Subcutaneous adipose tissue (tissue), 4 donors: ENCODE measurements around the gene ANKRD34A. TPM values are rescaled to one million over a fixed set of nuclear protein-coding genes. Genes with fewer than 3 reads are reported as not detected.

ENCODE experiments used
- total RNA-seq, 4 donors: library from RNA; depleted of rRNA; stranded (reverse); fragments of >200 nt; gene quantifications; one replicate each; pipeline ENCODE4 v1.1.0, GENCODE V29; 2016
- TF ChIP-seq, protein P1 (sequence below): fragments of 450-650 bp; IDR thresholded peaks from one replicate; pipeline ENCODE4 v1.5.1; 2016; ENCODE audit warnings: low read depth, mild to moderate bottlenecking, control low read depth, antibody characterized with exemption, moderate library complexity

ANKRD34A gene
- 1 to 10 TPM in 1 of 4 donors, under 1 TPM in 2, not detected in 1; 0.22 to 1.9 (median 0.34) TPM for total RNA-seq

DNA sequence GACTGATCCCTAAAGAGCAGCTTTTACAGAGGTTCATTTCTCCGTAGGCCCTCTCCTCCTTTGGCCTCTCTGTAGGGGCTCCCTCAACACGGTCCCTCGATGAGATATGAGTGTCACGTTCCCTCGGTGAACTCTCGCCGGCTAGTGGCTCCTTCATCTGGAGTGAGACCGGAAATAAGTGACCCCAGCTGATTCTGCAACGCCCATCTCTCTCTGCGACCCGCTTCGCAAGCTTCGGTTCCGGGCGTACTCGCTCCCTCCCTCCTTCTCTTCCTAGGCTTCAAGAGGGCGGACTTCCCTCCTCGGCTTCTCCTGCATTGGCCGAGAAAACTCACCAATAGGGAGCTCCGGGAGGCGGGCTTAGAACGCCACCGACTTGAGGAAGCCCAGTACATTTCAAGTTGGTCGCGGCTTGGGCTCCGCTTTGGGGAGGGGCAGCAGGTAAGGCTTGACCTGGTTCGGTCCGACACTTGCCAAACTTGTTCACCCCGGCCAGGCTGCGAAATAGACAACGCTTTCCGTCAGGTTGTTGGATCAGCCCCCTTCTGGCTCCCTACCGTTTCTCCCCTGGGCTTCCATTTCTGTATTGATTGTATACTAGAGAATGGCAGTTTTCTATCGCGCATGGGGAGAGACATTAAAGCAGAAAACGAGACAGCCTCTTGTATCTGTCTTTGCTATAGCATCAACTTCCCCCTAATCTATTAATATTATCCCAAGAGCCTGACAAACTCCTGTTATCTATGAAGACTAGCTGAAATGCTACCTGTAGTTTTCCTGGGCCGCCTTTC, at the start of gene ANKRD34A, which contains the start of gene POLR3GL:
Gene ANKRD34A, minus strand, starts transcription at position 248 of the 791 bp plus-strand sequence. CDS start 2,816 bp downstream, outside the sequence.
Gene POLR3GL, plus strand, starts transcription at position 363 of the 791 bp plus-strand sequence. CDS start 10,176 bp downstream, outside the sequence.
- TF ChIP-seq, protein P1, sequence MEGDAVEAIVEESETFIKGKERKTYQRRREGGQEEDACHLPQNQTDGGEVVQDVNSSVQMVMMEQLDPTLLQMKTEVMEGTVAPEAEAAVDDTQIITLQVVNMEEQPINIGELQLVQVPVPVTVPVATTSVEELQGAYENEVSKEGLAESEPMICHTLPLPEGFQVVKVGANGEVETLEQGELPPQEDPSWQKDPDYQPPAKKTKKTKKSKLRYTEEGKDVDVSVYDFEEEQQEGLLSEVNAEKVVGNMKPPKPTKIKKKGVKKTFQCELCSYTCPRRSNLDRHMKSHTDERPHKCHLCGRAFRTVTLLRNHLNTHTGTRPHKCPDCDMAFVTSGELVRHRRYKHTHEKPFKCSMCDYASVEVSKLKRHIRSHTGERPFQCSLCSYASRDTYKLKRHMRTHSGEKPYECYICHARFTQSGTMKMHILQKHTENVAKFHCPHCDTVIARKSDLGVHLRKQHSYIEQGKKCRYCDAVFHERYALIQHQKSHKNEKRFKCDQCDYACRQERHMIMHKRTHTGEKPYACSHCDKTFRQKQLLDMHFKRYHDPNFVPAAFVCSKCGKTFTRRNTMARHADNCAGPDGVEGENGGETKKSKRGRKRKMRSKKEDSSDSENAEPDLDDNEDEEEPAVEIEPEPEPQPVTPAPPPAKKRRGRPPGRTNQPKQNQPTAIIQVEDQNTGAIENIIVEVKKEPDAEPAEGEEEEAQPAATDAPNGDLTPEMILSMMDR = no peak

DNA sequence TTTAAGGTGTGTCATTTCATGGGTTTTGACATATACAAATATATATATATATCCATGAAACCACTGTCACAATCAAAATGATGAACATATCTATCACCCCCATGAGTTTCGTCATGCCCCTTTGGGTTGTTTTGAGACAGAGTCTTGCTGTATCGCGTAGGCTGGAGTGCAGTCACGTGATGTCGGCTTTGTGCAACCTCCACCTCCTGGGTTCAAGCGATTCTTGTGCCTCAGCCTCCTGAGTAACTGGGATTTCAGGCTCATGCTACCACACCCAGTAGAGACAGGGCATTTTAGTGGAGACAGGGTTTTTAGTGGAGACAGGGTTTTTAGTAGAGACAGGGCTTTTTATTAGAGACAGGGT, 49.2 kb upstream of the ANKRD34A start:
- TF ChIP-seq, protein P1 = no peak

DNA sequence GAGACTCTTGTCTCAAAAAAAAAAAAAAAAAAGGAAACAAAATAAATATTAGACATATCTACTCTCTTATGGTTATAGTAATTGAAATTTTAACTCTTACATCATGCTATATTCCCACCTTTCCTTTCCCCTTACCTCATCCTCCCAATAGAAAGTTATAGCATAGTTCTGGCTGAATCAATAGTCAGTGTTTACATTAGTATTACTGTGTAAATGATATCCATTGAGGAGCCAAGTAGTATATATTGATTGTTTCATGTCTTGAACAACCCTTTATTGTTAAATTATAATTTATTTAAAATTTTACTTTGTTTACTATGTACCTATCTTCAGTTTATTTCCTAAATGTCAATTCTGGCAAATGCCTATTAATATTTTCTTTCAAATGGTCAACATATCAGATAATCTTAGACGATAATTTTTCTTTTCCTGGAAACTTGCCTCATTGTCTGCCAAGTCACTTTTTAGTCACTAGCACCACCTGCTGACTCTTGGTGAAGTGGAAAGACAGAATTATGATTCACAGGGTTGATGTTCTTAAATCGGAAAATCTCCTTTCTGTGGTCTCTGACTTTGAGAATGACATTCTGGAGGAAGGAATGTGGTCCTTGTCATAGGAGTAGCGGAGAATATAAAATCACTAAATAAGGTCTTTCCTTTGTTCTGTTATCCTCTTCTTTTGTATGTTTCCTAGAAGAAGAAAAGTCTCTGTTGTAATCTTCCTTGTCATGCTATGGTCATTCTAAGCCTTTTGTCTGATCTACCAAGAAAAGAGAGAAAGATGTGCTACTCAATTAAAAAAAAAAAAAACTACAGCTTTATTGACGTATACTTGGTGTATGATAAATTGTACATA, 48.6 kb upstream of the ANKRD34A start:
- TF ChIP-seq, protein P1 = no peak

DNA sequence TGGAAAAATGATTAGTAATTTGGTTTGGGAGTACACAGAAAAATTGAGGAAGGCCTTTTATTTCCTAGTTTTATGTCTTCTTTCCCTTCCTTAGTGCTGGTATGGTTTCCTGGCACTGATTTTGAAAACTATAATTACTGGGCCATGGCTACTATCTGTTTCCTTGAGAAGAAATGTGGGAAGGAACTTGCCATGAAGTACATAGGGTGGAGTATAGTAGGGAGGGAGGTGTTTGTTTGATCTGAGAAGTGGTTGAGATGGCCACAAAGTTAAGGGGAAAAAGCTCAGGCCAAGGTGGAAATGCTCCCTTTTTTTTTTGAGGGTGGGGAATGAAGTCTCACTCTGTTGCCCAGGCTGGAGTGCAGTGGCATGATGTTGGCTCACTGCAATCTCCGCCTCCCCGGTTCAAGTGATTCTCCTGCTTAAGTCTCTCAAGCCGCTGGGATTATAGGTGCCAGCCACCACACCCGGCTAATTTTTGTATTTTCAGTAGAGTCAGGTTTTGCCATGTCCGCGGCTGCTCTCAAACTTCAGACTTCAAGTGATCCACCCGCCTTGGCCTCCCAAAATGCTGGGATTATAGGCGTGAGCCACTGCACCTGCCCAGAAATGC, 45.9 kb upstream of the ANKRD34A start:
- TF ChIP-seq, protein P1 = no peak

DNA sequence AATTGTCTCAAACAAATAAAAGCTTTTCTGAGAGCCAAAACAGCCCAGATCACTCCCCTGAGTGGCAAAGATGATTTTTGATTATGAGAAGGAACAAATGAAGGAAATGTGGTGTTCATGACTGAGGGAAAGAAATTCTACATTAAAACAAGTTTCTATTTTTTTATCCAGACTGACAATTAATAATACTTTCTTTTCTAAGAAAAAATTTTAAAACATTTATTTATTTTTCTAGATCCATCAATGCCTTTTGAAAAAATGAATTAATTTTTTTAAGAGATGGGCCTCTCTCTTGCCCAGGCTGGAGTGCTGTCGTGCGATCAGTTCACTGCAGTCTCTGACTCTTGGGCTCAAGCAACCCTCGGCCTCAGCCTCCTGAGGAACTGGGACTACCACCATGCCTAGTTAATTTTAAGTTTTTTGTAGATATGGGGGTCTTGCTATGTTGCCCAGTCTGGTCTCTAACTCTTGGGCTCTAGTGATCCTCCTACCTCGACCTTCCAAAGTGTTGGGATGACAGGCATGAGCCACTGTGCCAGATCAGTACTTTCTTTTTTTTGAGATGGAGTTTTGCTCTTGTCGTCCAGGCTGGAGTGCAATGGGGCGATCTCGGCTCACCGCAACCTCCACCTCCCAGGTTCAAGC, 43.2 kb upstream of the ANKRD34A start:
- TF ChIP-seq, protein P1 = no peak

DNA sequence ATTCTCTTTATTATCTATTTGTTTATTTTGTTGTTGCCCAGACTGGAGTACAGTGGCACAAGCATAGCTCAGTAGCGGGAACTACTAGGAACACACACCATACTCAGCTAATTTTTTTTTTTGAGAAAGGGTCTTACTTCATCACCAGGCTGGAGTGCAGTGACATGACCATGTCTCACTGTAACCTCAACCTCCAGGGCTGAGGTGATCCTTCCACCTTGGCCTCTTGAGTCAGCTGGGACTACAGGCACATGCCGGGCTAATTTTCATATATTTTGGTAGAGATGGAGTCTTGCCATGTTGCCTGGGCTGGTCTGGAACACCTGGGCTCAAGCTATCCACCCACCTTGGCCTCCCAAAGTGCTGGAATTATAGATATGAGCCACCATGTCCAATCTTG, 37.3 kb upstream of the ANKRD34A start:
- TF ChIP-seq, protein P1 = no peak
